ENCODE measurements around the gene FBXO41. TPM values are rescaled to one million over a fixed set of nuclear protein-coding genes. Genes with fewer than 3 reads are reported as not detected.

FBXO41 gene
- total and polyA plus RNA-seq, 9 of the 15 experiments (the other 6 are each of a cell fraction or from before 2014, with no cell fraction given) = 0.21 to 8.2 (median 3.5) TPM

DNA sequence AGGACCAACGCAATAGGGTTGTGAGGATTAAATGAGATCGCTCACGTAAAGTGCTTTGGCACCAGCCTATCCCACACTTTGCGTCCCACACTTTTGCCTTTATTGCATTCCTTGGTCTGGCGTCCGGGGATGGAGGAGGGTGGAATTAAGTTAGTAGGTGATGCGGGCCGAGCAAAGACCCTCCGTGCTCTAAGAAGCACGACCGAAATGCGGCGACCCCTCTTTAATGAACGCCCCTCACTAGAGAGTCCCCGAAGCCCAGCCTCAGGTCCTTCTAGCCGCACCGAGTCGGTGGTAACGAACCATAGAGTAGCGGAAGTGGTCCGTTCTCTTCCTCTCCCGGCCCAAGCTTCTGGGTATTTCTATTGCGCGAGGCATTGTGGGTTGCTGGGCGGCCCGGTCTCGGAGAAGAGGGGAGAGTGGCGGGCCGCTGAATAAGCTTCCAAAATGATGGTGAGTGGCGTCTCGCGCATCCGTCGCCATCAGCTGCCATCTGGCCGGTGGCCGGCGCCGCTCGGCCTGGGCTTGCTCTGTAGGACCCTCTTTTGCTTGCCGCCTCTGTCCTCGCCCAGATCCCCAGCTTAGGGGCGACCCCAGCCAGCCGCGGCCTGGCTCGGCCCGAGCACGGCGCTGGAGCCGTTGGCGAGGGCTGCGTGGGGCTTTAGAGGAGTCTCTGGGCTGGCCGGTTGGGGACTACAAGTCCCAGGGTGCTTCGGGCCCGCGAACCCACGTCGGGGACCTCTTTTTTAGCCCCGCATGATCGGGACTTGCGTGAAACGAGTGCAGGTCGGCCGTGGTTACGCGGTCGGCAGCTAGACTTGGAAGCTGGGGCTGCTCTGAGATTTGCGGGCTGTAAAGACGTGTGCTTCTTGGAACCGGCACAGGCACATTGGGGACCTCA, 50.1 kb downstream of the FBXO41 start, which contains the start of gene CCT7 (continued):
- TF ChIP-seq CHD1 (IDR thresholded peaks at IDR 0.05; ENCODE audit: low read length) = peak; percentile 67
- TF ChIP-seq, protein P1, sequence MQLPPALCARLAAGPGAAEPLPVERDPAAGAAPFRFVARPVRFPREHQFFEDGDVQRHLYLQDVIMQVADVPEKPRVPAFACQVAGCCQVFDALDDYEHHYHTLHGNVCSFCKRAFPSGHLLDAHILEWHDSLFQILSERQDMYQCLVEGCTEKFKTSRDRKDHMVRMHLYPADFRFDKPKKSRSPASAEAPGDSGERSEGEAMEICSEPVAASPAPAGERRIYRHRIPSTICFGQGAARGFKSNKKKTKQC (CRISPR knock-in tag; IDR thresholded peaks at IDR 0.05) = peak; percentile 17; the same call in 1 of the 2 replicates
- peak; percentile 78 for TF ChIP-seq MBD2 (IDR thresholded peaks at IDR 0.05; ENCODE audit: borderline replicate concordance, low read depth)
- no peak for TF ChIP-seq ATF3 (IDR thresholded peaks at IDR 0.05)
- 0 out of 2 replicates have a peak, but pooled peaks have one; percentile 61 for TF ChIP-seq ATF3 (CRISPR knock-in tag; conservative IDR thresholded peaks at IDR 0.05)
- 0 out of 2 replicates have a peak, but pooled peaks have one; percentile 26 for TF ChIP-seq NR4A1 (CRISPR knock-in tag; IDR thresholded peaks at IDR 0.05)
- TF ChIP-seq NR4A1 (tag; IDR thresholded peaks at IDR 0.05) = no peak
- peak in 1 of 2 experiments; percentile 27; a peak in 1 of 3 replicates for TF ChIP-seq CBX3 (IDR thresholded peaks at IDR 0.05; ENCODE audit: borderline replicate concordance in 1 of 2, low read length in 2 of 2)
- peak; percentile 93; the same call in 1 of the 2 replicates for TF ChIP-seq XRCC5 (IDR thresholded peaks at IDR 0.05; ENCODE audit: low read depth, low read length)
- peak; percentile 93 for TF ChIP-seq SAFB (IDR thresholded peaks at IDR 0.05; ENCODE audit: borderline replicate concordance, low read depth, low read length)
- no peak for TF ChIP-seq BRF1 (IDR thresholded peaks at IDR 0.05; ENCODE audit: borderline replicate concordance, extremely low read depth, insufficient read length)
- TF ChIP-seq JUN (IDR thresholded peaks at IDR 0.05; ENCODE audit: borderline replicate concordance, low read depth, low read length) = peak; percentile 26; the same call in 1 of the 2 replicates
- no peak for TF ChIP-seq JUN (CRISPR knock-in tag; IDR thresholded peaks at IDR 0.05; ENCODE audit: borderline replicate concordance)
- 0 out of 2 replicates have a peak, but pooled peaks have one; percentile 78 for TF ChIP-seq IRF1 (CRISPR knock-in tag; IDR thresholded peaks at IDR 0.05; ENCODE audit: borderline replicate concordance)
- peak; percentile 83; the same call in 1 of the 2 replicates for TF ChIP-seq RBM14 (IDR thresholded peaks at IDR 0.05; ENCODE audit: borderline replicate concordance, insufficient read depth, low read depth, low read length)
- TF ChIP-seq TAF9B (IDR thresholded peaks at IDR 0.05; ENCODE audit: partially characterized antibody) = peak; percentile 98
- no peak for TF ChIP-seq CBX2 (IDR thresholded peaks at IDR 0.05; ENCODE audit: insufficient read depth, low read length, poor library complexity, severe bottlenecking)
